Mesenchymal stem cell (in vitro differentiated cells and primary cell): Measurements from ENCODE around the gene POLRMT.
"Not testable (repeated sequence)": the region's sequence is repeated elsewhere in the genome, so short reads cannot be mapped to it uniquely, and the experiment has no call there.

ENCODE experiments used
- DNase-seq: peaks from one replicate; pipeline ENCODE4 v3.0.0-alpha.2; 2013
- H2AFZ ChIP-seq: one replicate; pipeline ENCODE4 v1.6.1; 2013; ENCODE audit warnings: low read depth, mild to moderate bottlenecking, control low read depth, inconsistent platforms, low read length, moderate library complexity
- H2AK5ac ChIP-seq: 2 replicates; pipeline ENCODE4 v1.6.1; 2013; ENCODE audit warnings: low read length, moderate library complexity, mild to moderate bottlenecking, inconsistent platforms; ENCODE audit not compliant: severe bottlenecking
- H2BK120ac ChIP-seq: one replicate; pipeline ENCODE4 v1.6.1; 2013; ENCODE audit warnings: low read depth, mild to moderate bottlenecking, inconsistent platforms, low read length, moderate library complexity
- H2BK12ac ChIP-seq, 2 experiments: one replicate each; pipeline ENCODE4 v1.6.1; 2013; ENCODE audit warnings: inconsistent platforms in 2 of 2, low read length in 2 of 2, mild to moderate bottlenecking in 2 of 2, moderate library complexity in 2 of 2, control low read depth in 1 of 2
- H2BK15ac ChIP-seq: one replicate; pipeline ENCODE4 v1.6.1; 2013; ENCODE audit warnings: mild to moderate bottlenecking, low read depth, inconsistent platforms; ENCODE audit not compliant: poor library complexity, severe bottlenecking
- H2BK5ac ChIP-seq: 2 replicates; pipeline ENCODE4 v1.6.1; 2013; ENCODE audit warnings: low read depth, mild to moderate bottlenecking, low read length, control low read depth, inconsistent platforms; ENCODE audit not compliant: poor library complexity, severe bottlenecking
- H3K14ac ChIP-seq, 2 experiments: one replicate each; pipeline ENCODE4 v1.6.1; 2013; ENCODE audit warnings: inconsistent platforms in 2 of 2, low read length in 2 of 2, control low read depth in 1 of 2, mild to moderate bottlenecking in 1 of 2, moderate library complexity in 1 of 2
- H3K18ac ChIP-seq, 2 experiments: one replicate each; pipeline ENCODE4 v1.6.1; 2013; ENCODE audit warnings: inconsistent platforms in 2 of 2, low read length in 2 of 2, control low read depth in 1 of 2, low read depth in 1 of 2, mild to moderate bottlenecking in 1 of 2
- H3K23ac ChIP-seq, 2 experiments: one replicate each; pipeline ENCODE4 v1.6.1; 2013; ENCODE audit warnings: inconsistent platforms in 2 of 2, low read length in 2 of 2, mild to moderate bottlenecking in 2 of 2, moderate library complexity in 2 of 2, control low read depth in 1 of 2
- H3K27ac ChIP-seq: 2 replicates; pipeline ENCODE4 v1.5.1; 2013; ENCODE audit warnings: mild to moderate bottlenecking, moderate library complexity, low read length, control low read depth, inconsistent platforms; ENCODE audit not compliant: poor library complexity, severe bottlenecking
- H3K27me3 ChIP-seq, 2 experiments: 2 replicates each; pipeline versions ENCODE4 v1.6.1 to v1.7.0; 2013; ENCODE audit warnings: low read length in 2 of 2, mild to moderate bottlenecking in 2 of 2, moderate library complexity in 2 of 2, control low read depth in 1 of 2, inconsistent platforms in 1 of 2; ENCODE audit not compliant: control insufficient read depth in 1 of 2, insufficient read depth in 1 of 2
- H3K36me3 ChIP-seq, 2 experiments: 2 replicates each; pipeline versions ENCODE4 v1.6.1 to v1.7.0; 2013; ENCODE audit warnings: low read length in 2 of 2, control low read depth in 1 of 2, inconsistent platforms in 1 of 2, low read depth in 1 of 2, mild to moderate bottlenecking in 1 of 2; ENCODE audit not compliant: insufficient read depth in 2 of 2, control insufficient read depth in 1 of 2
- H3K4ac ChIP-seq, 2 experiments: one replicate each; pipeline ENCODE4 v1.6.1; 2013; ENCODE audit warnings: inconsistent platforms in 2 of 2, low read length in 2 of 2, mild to moderate bottlenecking in 2 of 2, moderate library complexity in 2 of 2, control low read depth in 1 of 2, low read depth in 1 of 2
- H3K4me1 ChIP-seq: 2 replicates; pipeline ENCODE4 v1.6.1; 2013; ENCODE audit warnings: low read depth, low read length, control low read depth; ENCODE audit not compliant: control insufficient read depth, insufficient read depth
- H3K4me2 ChIP-seq: 2 replicates; pipeline ENCODE4 v1.6.1; 2013; ENCODE audit warnings: low read length, mild to moderate bottlenecking, inconsistent platforms; ENCODE audit not compliant: poor library complexity, severe bottlenecking
- H3K4me3 ChIP-seq, 2 experiments: 2 replicates each; pipeline versions ENCODE4 v1.5.1 to v1.7.0; 2013; ENCODE audit warnings: low read length in 2 of 2, mild to moderate bottlenecking in 2 of 2, control low read depth in 1 of 2, low read depth in 1 of 2; ENCODE audit not compliant: insufficient read depth in 1 of 2
- H3K79me1 ChIP-seq: replicated peaks from 2 replicates; pipeline ENCODE4 v1.6.1; 2013; ENCODE audit warnings: mild to moderate bottlenecking, control low read depth, low read length, inconsistent platforms; ENCODE audit not compliant: poor library complexity, severe bottlenecking
- H3K9ac ChIP-seq: 2 replicates; pipeline ENCODE4 v1.7.0; 2013; ENCODE audit warnings: mild to moderate bottlenecking, low read length, moderate library complexity
- H3K9me3 ChIP-seq: 2 replicates; pipeline ENCODE4 v1.7.0; 2013; ENCODE audit warnings: mild to moderate bottlenecking, low read length; ENCODE audit not compliant: control insufficient read depth
- H4K8ac ChIP-seq: one replicate; pipeline ENCODE4 v1.6.1; 2013; ENCODE audit warnings: inconsistent platforms, mild to moderate bottlenecking, low read length, moderate library complexity
- H4K91ac ChIP-seq: one replicate; pipeline ENCODE4 v1.6.1; 2013; ENCODE audit warnings: mild to moderate bottlenecking, low read length, inconsistent platforms
- WGBS: methylation state at CpG from one replicate; pipeline ENCODE4 v1.1.7; 2013; ENCODE audit warnings: mixed read lengths; 5-methylcytosine and 5-hydroxymethylcytosine counted together

POLRMT gene

DNA sequence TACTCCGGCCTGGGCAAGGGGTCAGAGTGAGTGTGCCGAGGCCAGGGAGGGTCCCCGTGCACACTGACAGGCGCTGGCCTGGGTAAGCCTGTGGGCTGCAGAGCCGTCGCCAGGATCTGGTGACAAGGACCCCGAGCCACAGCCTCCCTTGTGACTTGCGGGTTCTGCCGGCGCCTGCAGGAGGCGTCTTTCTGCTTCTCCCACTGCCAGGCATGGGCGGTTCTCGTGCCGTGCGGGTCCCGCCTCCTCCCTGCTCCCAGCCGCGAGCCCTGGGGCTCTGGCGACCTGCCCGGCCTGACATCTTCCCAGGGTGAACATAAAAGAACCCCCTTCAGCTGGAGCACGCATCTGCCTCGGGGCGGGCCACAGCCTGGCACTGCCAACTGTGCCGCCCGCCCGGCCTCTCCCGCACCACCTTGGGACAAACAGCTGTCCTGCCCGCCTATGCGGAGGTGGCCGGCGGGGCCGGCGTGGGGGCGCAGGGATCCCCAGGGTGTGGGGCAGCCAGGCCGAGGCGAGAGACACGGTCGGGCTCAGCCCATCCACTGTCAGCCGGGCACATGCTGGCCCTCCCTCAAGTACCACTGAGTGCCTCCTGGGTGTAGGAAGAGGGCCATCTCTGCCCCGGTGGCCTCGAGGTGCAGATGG is 45.1 kb downstream of the POLRMT start:
- WGBS, result 36% methylated on average over 41 of the region's 41 CpGs
- peaks cover 7 to 25% of the 10 kb centered on the region in 2 experiments for H3K36me3 ChIP-seq

DNA sequence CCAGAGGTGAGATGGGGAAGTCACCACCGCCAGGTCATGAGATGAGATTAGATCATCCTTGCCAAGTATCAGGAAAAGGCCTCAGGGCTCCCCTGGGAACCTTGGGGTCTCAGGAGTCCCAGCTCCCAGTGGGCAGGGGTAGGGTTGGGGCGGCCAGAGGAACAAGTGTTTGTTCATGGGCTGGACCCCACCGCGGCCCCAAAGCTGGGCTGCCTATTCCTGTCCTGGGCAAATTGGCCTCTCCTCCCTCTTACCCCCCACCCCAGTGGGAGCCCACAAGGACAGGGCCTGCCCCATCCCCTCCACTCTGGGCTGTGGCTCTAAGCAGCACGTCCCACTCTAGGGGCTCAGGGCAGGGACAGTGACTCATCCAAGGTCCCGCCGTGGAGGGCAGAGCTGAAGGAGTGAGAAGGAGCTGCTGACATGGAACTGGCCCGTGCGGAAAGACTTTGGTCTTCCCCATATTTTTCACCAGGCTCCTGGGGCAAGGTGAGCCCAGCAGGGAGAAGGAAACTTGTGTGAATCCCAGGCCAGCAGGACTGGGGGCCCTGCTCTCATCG is 47.7 kb downstream of the POLRMT start:
- 69% methylated on average over 8 of the region's 10 CpGs for WGBS
- Histone ChIP-seq H3K9ac (no peak overlapping the region), H3K18ac (no peak overlapping the region)

More for the DNA sequence above, 45.1 kb downstream of the POLRMT start:
- H2BK5ac ChIP-seq, result peak overlapping the region; percentile 12
- H2BK15ac ChIP-seq, result no peak overlapping the region
- no peak overlapping the region for H3K23ac ChIP-seq
- no peak overlapping the region for H3K14ac ChIP-seq
- no peak overlapping the region for H3K4me3 ChIP-seq
- peaks cover 14% of the 10 kb centered on the region for H3K79me1 ChIP-seq
- H2BK12ac ChIP-seq, result peak overlapping the region in 1 of 2 experiments; percentile 69
- peak; percentile 81 for DNase-seq
- peak overlapping the region; percentile 8 for H4K8ac ChIP-seq
- H2AFZ ChIP-seq, result no peak overlapping the region
- peak overlapping the region in 1 of 2 experiments; percentile 62 for H3K4ac ChIP-seq
- no peak overlapping the region for H2BK120ac ChIP-seq
- no peaks in the 10 kb centered on the region for H3K9me3 ChIP-seq
- H3K9ac ChIP-seq, result no peak overlapping the region
- no peak overlapping the region for H2AK5ac ChIP-seq
- H3K27me3 ChIP-seq, result peaks cover 14 to 41% of the 10 kb centered on the region in 2 experiments
- H3K4me2 ChIP-seq, result peak overlapping the region; percentile 23
- H3K27ac ChIP-seq, result no peak overlapping the region
- peaks cover 70% of the 10 kb centered on the region for H3K4me1 ChIP-seq
- no peak overlapping the region for H4K91ac ChIP-seq
- H3K18ac ChIP-seq, result peak overlapping the region; percentile 6 to 63

GRCh38 chr19:585146-585545 is 48.2 kb downstream of the POLRMT start:
- H3K9ac ChIP-seq, H4K8ac ChIP-seq, H4K91ac ChIP-seq, H2AK5ac ChIP-seq, H3K23ac ChIP-seq, H2AFZ ChIP-seq, H2BK120ac ChIP-seq, DNase-seq, H3K9me3 ChIP-seq, H3K4me3 ChIP-seq, H2BK12ac ChIP-seq, H2BK5ac ChIP-seq, H3K4me2 ChIP-seq, H2BK15ac ChIP-seq, H3K14ac ChIP-seq, H3K27ac ChIP-seq, H3K18ac ChIP-seq, H3K4ac ChIP-seq: not testable (repeated sequence)
- Histone ChIP-seq H3K79me1 (peaks cover 19% of the 10 kb centered on the region), H3K4me1 (peaks cover 75% of the 10 kb centered on the region), H3K36me3 (peaks cover 24 to 53% of the 10 kb centered on the region in 2 experiments), H3K27me3 (peaks cover 8 to 14% of the 10 kb centered on the region in 2 experiments)
- WGBS, result 92% methylated on average over 27 of the region's 34 CpGs

More for the DNA sequence above, 47.7 kb downstream of the POLRMT start:
- Histone ChIP-seq H2BK120ac (no peak overlapping the region), H2AFZ (no peak overlapping the region), H3K27me3 (peaks cover 8 to 15% of the 10 kb centered on the region in 2 experiments), H3K36me3 (peaks cover 24 to 49% of the 10 kb centered on the region in 2 experiments), H2BK5ac (no peak overlapping the region), H2AK5ac (no peak overlapping the region), H4K91ac (no peak overlapping the region), H2BK15ac (no peak overlapping the region), H2BK12ac (no peak overlapping the region), H3K4ac (no peak overlapping the region), H3K4me1 (peaks cover 75% of the 10 kb centered on the region), H3K79me1 (peaks cover 20% of the 10 kb centered on the region), H3K14ac (no peak overlapping the region), H3K9me3 (no peaks in the 10 kb centered on the region), H3K27ac (no peak overlapping the region), H4K8ac (no peak overlapping the region), H3K4me3 (no peak overlapping the region), H3K4me2 (no peak overlapping the region), H3K23ac (no peak overlapping the region)
- no peak for DNase-seq

DNA sequence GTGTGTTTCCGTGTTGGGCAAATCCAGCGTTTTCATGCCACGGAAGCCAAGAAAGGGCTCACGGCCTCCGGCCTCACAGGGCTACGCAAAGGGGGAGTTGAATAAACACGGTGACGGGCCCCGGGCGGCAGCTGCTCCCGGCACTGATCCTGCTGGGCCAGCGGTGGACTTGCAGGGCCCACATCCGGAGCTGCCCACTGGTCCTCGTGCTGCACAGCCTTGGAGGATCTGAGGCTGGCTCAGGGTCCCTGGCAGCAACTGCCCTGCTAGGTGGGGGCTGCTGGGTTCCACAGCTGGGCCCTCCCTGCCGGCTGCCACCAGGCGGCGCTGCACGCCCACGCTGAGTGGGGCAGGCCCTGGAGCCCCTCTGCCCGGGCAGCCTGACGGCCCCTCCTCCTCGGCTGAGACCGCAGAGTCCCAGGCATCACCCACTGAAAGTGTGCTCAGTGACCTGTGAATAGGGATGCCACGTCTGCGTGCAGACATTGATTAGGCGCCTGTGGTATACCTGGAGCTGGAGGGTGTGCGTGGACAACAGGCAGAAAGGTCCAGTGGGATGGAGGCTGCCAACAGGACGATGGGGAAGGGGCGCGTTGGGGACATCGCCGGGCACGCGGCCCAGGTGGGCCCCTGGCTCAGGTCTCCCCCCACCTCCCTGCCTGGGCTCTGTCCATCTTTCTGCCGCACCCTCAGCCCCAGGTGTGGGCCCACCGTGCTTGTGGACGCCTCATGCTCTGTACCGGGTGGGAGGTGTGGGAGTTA is 48.9 kb downstream of the POLRMT start:
- Histone ChIP-seq H3K4ac (peak overlapping the region in 1 of 2 experiments; percentile 6), H3K14ac (no peak overlapping the region), H3K4me3 (no peak overlapping the region), H4K91ac (peak overlapping the region; percentile 0), H4K8ac (peak overlapping the region; percentile 48), H3K9me3 (no peaks in the 10 kb centered on the region), H3K4me2 (no peak overlapping the region), H3K9ac (no peak overlapping the region), H3K4me1 (peaks cover 76% of the 10 kb centered on the region), H2BK120ac (no peak overlapping the region), H2AFZ (no peak overlapping the region), H3K23ac (peak overlapping the region in 1 of 2 experiments; percentile 19), H2BK12ac (no peak overlapping the region), H3K27ac (no peak overlapping the region), H2BK5ac (no peak overlapping the region), H3K27me3 (peaks cover 8 to 14% of the 10 kb centered on the region in 2 experiments), H3K79me1 (peaks cover 19% of the 10 kb centered on the region), H2AK5ac (peak overlapping the region; percentile 50), H3K36me3 (peaks cover 28 to 61% of the 10 kb centered on the region in 2 experiments), H3K18ac (peak overlapping the region in 1 of 2 experiments; percentile 26), H2BK15ac (no peak overlapping the region)
- DNase-seq, result peak; percentile 53
- 54% methylated on average over 38 of the region's 38 CpGs for WGBS
